ENCODE results near the gene TCEAL1.

- TF ChIP-seq, protein P1, sequence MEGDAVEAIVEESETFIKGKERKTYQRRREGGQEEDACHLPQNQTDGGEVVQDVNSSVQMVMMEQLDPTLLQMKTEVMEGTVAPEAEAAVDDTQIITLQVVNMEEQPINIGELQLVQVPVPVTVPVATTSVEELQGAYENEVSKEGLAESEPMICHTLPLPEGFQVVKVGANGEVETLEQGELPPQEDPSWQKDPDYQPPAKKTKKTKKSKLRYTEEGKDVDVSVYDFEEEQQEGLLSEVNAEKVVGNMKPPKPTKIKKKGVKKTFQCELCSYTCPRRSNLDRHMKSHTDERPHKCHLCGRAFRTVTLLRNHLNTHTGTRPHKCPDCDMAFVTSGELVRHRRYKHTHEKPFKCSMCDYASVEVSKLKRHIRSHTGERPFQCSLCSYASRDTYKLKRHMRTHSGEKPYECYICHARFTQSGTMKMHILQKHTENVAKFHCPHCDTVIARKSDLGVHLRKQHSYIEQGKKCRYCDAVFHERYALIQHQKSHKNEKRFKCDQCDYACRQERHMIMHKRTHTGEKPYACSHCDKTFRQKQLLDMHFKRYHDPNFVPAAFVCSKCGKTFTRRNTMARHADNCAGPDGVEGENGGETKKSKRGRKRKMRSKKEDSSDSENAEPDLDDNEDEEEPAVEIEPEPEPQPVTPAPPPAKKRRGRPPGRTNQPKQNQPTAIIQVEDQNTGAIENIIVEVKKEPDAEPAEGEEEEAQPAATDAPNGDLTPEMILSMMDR (IDR thresholded peaks at IDR 0.05) = no peak
- no peak for TF ChIP-seq POLR2A (IDR thresholded peaks at IDR 0.05)
These were observed 18.5 kb upstream of the TCEAL1 start for GRCh38 chrX:103610282-103610681.
